ENCODE measurements around the gene MACF1.

DNA sequence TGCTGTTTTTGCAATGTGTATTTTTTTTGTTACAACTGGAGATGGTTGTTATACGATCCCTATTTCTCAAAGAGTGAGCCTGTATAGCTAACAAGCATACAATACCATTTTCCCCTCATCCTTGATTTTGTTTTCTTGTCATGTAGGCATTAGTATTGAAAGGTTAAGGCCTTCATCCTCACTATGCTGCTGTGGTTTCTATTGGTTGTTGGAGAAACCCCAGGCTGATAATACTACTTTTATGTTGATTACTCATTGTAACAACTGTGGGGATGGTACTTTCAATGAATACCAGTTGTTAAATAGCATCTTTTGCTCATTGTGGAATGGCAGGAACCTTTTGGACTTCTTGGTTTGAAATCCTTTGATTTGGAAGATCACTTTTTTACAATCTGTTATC, 39.0 kb upstream of the MACF1 start:
- TF ChIP-seq, protein P1, sequence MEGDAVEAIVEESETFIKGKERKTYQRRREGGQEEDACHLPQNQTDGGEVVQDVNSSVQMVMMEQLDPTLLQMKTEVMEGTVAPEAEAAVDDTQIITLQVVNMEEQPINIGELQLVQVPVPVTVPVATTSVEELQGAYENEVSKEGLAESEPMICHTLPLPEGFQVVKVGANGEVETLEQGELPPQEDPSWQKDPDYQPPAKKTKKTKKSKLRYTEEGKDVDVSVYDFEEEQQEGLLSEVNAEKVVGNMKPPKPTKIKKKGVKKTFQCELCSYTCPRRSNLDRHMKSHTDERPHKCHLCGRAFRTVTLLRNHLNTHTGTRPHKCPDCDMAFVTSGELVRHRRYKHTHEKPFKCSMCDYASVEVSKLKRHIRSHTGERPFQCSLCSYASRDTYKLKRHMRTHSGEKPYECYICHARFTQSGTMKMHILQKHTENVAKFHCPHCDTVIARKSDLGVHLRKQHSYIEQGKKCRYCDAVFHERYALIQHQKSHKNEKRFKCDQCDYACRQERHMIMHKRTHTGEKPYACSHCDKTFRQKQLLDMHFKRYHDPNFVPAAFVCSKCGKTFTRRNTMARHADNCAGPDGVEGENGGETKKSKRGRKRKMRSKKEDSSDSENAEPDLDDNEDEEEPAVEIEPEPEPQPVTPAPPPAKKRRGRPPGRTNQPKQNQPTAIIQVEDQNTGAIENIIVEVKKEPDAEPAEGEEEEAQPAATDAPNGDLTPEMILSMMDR (IDR thresholded peaks at IDR 0.05), result no peak
- no peak for TF ChIP-seq YY1 (IDR thresholded peaks at IDR 0.05; ENCODE audit: low read depth)
- TF ChIP-seq POLR2AphosphoS5 (IDR thresholded peaks at IDR 0.05; ENCODE audit: low read depth, low read length), result no peak
- no peak for TF ChIP-seq EP300 (IDR thresholded peaks at IDR 0.05; ENCODE audit: borderline replicate concordance in 1 of 2, low read depth in 1 of 2, low read length in 1 of 2)

Measured in SK-N-SH (cell line).